ENCODE results near the gene WNK1.
"Not testable (repeated sequence)": the region's sequence is repeated elsewhere in the genome, so short reads cannot be mapped to it uniquely, and the experiment has no call there.

The WNK1 gene

DNA sequence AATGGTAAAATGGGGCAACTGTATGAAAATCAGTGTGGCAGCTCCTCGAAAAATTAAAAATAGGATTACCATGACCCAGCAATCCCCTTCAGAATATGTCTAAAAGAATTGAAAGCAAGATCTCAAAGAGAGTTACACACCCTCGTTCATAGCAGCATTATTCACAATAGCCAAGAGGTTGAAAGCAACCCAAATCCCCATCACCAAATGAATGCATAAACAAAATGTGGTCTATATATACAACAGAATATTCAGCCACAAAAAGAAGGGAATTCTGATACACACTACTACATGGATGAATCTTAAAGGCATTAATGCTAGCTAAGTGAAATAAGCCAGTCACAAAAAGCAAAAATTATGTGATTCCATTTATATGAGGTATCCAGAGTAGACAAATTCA lies 169.9 kb downstream of the WNK1 start:
- TF ChIP-seq, protein P1, sequence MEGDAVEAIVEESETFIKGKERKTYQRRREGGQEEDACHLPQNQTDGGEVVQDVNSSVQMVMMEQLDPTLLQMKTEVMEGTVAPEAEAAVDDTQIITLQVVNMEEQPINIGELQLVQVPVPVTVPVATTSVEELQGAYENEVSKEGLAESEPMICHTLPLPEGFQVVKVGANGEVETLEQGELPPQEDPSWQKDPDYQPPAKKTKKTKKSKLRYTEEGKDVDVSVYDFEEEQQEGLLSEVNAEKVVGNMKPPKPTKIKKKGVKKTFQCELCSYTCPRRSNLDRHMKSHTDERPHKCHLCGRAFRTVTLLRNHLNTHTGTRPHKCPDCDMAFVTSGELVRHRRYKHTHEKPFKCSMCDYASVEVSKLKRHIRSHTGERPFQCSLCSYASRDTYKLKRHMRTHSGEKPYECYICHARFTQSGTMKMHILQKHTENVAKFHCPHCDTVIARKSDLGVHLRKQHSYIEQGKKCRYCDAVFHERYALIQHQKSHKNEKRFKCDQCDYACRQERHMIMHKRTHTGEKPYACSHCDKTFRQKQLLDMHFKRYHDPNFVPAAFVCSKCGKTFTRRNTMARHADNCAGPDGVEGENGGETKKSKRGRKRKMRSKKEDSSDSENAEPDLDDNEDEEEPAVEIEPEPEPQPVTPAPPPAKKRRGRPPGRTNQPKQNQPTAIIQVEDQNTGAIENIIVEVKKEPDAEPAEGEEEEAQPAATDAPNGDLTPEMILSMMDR (IDR thresholded peaks at IDR 0.05; ENCODE audit: control insufficient read depth, insufficient read depth, low read depth, low read length, missing control alignments), result no peak
- no peak for DNase-seq (ENCODE audit: low read depth)
- H3K4me3 ChIP-seq (ENCODE audit: control insufficient read depth, low read depth, low read length), result no peak overlapping the region

DNA sequence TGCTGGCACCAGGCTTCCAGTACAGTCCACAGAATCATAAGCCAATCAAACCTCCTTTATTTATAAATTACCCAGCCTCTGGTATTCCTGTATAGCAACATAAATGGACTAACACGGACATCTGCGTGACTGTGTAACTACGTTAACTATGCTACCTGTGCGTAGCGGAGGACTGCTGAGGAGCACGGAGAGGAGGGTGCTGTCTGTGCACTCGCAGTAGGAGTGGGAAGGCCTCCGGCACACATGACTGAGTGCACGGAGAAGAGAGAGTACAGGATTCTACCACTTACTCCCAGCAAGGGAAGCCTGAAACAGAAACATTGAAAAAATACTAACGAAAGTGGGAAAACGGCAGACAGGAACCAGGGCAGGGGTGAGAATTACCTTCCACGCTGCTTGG lies 174.3 kb downstream of the WNK1 start:
- no peak overlapping the region for H3K4me3 ChIP-seq (ENCODE audit: control insufficient read depth, low read depth, low read length)
- TF ChIP-seq, protein P1 (IDR thresholded peaks at IDR 0.05; ENCODE audit: control insufficient read depth, insufficient read depth, low read depth, low read length, missing control alignments), result no peak
- no peak for DNase-seq (ENCODE audit: low read depth)

DNA sequence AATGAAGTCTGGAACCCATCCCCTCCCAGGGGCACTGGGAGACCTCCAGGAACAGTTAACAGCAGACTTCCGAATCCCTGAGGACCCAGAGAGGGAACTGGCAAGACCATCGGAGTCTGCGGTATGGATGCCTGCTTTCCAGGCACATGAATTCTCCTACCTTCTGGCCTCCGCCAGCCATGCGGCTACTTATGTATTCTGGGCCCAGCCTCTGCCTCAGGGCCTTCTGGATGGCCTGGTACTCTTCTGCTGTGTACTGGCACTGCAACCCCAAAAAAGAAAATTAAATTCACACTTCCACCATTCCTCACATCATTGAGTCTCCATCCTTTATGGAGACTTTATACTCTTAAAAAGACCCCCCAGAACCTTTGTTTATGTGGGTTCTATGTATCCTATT lies 178.7 kb downstream of the WNK1 start:
- TF ChIP-seq, protein P1 (IDR thresholded peaks at IDR 0.05; ENCODE audit: control insufficient read depth, insufficient read depth, low read depth, low read length, missing control alignments), result no peak
- H3K4me3 ChIP-seq (ENCODE audit: control insufficient read depth, low read depth, low read length), result no peak overlapping the region
- no peak for DNase-seq (ENCODE audit: low read depth)

DNA sequence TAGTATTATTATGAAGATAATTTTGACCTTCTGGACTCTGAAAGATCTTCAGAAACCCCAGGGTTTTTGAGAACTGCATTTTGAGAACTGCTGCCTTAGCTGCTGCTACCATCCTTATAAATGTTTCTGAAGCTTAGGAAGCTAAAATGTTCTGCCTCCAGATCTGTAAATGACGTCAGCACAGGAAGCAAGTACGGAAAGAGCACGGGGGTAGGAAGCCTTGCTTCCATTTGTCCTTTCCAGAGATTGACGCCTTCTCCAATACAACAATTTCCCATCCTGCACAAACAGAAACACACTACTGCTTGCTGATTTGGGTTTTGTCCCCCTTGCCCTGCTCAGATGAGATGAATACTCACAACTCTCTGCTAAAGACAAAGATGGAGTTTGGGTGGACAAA lies 179.2 kb downstream of the WNK1 start:
- no peak for DNase-seq (ENCODE audit: low read depth)
- TF ChIP-seq, protein P1 (IDR thresholded peaks at IDR 0.05; ENCODE audit: control insufficient read depth, insufficient read depth, low read depth, low read length, missing control alignments), result no peak
- H3K4me3 ChIP-seq (ENCODE audit: control insufficient read depth, low read depth, low read length), result no peak overlapping the region

DNA sequence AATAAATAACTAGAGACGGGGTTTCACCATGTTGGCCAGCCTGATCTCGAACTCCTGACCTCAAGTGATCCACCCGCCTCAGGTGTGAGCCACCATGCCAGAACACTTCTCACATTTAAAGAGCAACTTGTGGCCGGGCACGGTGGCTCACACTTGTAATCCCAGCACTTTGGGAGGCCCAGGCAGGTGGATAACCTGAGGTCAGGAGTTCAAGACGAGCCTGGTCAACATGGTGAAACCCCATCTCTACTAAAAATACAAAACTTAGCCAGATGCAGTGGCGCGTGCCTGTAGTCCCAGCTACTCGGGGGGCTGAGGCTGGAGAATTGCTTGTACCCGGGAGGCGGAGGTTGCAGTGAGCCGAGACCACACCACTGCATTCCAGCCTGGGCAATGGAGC lies 183.5 kb downstream of the WNK1 start:
- not testable (repeated sequence) for DNase-seq (ENCODE audit: low read depth); H3K4me3 ChIP-seq (ENCODE audit: control insufficient read depth, low read depth, low read length)

DNA sequence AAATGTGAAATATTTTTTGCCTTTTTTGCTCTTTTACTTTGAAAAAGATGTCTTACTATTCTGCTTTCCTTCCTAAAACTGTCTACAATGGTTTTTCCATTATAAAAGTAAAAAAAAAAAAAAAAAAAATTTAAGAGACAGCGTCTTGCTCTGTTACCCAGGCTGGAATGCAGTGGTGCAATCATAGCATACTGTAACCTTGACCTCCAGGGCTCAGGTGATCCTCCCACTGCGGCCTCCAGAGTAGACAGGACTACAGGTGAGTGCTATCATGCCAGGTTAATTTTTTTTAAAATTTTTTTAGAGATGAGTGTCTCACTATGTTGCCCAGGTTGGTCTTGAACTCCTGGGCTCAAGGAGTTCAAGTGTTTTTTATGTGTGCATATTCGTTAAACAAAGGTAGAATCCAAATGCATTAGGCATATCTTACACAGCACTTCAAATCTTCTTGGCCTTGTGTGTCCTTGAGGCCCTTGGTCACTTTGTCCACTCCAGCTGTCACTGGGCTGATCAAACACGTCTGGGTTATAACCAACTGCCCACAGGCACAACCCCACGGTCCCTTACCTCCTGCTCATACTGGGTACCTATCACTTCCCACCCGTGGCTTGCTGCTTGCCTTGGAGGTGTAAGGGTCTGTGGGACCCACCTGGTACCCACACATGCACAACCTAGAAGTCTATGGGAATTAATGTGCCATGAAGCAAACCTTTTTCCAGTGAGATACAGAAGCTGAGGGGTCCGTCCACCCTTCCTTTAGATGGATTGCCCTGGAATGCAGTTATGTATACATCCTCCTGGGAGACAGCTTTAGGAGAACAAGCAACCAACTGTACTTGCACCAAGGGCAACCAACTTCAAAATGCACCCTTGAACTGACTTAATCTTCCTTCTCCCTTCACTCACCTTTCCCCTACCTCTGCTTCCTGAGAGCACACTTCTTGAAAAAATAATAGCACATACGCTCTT lies 184.3 kb downstream of the WNK1 start:
- TF ChIP-seq, protein P1 (IDR thresholded peaks at IDR 0.05; ENCODE audit: control insufficient read depth, insufficient read depth, low read depth, low read length, missing control alignments), result no peak
- H3K4me3 ChIP-seq (ENCODE audit: control insufficient read depth, low read depth, low read length), result no peak overlapping the region
- no peak for DNase-seq (ENCODE audit: low read depth)

DNA sequence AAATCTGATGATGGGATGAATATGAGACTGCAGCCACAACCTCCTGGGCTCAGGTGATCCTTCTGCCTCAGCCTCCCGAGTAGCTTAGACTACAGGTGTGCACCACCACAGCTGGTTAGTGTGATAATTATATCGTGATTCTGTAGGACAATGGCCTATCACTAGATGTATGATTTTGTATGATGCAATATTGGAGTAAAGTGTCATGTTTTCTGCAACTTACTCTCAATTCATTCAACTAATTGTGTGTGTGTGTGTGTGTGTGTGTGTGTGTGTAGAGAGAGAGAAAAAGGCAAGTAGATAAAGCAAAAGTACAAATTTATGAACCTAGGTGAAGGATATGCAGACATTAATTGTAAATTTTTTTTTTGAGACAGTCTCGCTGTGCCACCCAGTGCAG lies 186.4 kb downstream of the WNK1 start:
- TF ChIP-seq, protein P1 (IDR thresholded peaks at IDR 0.05; ENCODE audit: control insufficient read depth, insufficient read depth, low read depth, low read length, missing control alignments), result no peak
- no peak overlapping the region for H3K4me3 ChIP-seq (ENCODE audit: control insufficient read depth, low read depth, low read length)
- DNase-seq (ENCODE audit: low read depth), result no peak
